ENCODE measurements around the gene SHISA6. TPM values are rescaled to one million over a fixed set of nuclear protein-coding genes. Genes with fewer than 3 reads are reported as not detected.

Gene SHISA6
- total RNA-seq, 1 donor from 2014 or later, result not detected

- no peak overlapping the region for H3K27ac ChIP-seq (ENCODE audit: low read depth, low read length)
- no peaks in the 10 kb centered on the region for H3K4me1 Mint-ChIP-seq (ENCODE audit: low read depth, unreplicated experiment)
These were observed 371.9 kb downstream of the SHISA6 start for GRCh38 chr17:11612956-11613355.

More at GRCh38 chr17:11612956-11613355, 371.9 kb downstream of the SHISA6 start:
- Histone ChIP-seq H3K27me3 (ENCODE audit: insufficient read depth, low read length) (no peaks in the 10 kb centered on the region), H4K20me1 (ENCODE audit: insufficient read depth, low read length) (no peaks in the 10 kb centered on the region), H2AFZ (ENCODE audit: low read depth, low read length) (no peak overlapping the region), H3K79me2 (ENCODE audit: insufficient read depth, low read length) (no peaks in the 10 kb centered on the region), H3K4me2 (ENCODE audit: low read length) (no peak overlapping the region), H3K9ac (ENCODE audit: low read length) (no peak overlapping the region), H3K9me3 (ENCODE audit: insufficient read depth, low read depth, low read length) (peaks cover 3% of the 10 kb centered on the region), H3K36me3 (ENCODE audit: insufficient read depth, low read length) (no peaks in the 10 kb centered on the region), H3K4me1 (ENCODE audit: insufficient read depth, low read length) (no peaks in the 10 kb centered on the region), H3K4me3 (ENCODE audit: insufficient read depth, low read depth, low read length) (no peak overlapping the region)
- DNase-seq (ENCODE audit: low read depth), result no peak
- no peak for FAIRE-seq
- Mint-ChIP-seq H3K36me3 (ENCODE audit: low read depth, unreplicated experiment) (no peaks in the 10 kb centered on the region), H3K27me3 (ENCODE audit: low read depth, unreplicated experiment) (no peaks in the 10 kb centered on the region), H3K9me3 (ENCODE audit: unreplicated experiment) (peaks cover 11% of the 10 kb centered on the region), H3K27ac (ENCODE audit: unreplicated experiment) (no peak overlapping the region), H3K4me3 (ENCODE audit: unreplicated experiment) (no peak overlapping the region)
- TF ChIP-seq CTCF (IDR thresholded peaks at IDR 0.05; ENCODE audit: insufficient read depth, low read depth, low read length), result no peak
- TF ChIP-seq EZH2 (IDR thresholded peaks at IDR 0.05; ENCODE audit: insufficient read depth, low read length), result no peak

Measured in astrocyte (in vitro differentiated cells and primary cell).